DOHH2 (cell line): ENCODE measurements around the gene MAP3K5.

Source experiments
- H3F3A ChIP-seq: fragments of 200-600 bp; sonication (generic), shearing (Covaris generic); 2 replicates; pipeline ENCODE4 v1.6.0; 2016; ENCODE audit warnings: antibody characterized with exemption, mild to moderate bottlenecking; ENCODE audit not compliant: control insufficient read depth, insufficient read depth
- H3K27ac ChIP-seq: fragments of 200-600 bp; sonication (generic); 2 replicates; pipeline ENCODE4 v1.5.1; 2014; ENCODE audit warnings: low read depth, mild to moderate bottlenecking, low read length, moderate library complexity
- H3K27me3 ChIP-seq: fragments of 200-600 bp; sonication (generic); 2 replicates; pipeline ENCODE4 v1.6.1; 2014; ENCODE audit warnings: mild to moderate bottlenecking, low read length, mixed read lengths; ENCODE audit not compliant: control insufficient read depth
- H3K36me3 ChIP-seq: fragments of 200-600 bp; sonication (generic); 2 replicates; pipeline ENCODE4 v1.6.1; 2014; ENCODE audit warnings: mild to moderate bottlenecking, low read length, moderate library complexity, mixed read lengths; ENCODE audit not compliant: control insufficient read depth
- H3K4me1 ChIP-seq: fragments of 200-600 bp; sonication (generic); 2 replicates; pipeline ENCODE4 v1.6.1; 2014; ENCODE audit warnings: mild to moderate bottlenecking, low read length, mixed read lengths; ENCODE audit not compliant: control insufficient read depth
- H3K4me2 ChIP-seq: fragments of 200-600 bp; sonication (generic); 2 replicates; pipeline ENCODE4 v1.6.0; 2014; ENCODE audit warnings: mild to moderate bottlenecking, low read length, moderate library complexity
- H3K4me3 ChIP-seq: fragments of 200-600 bp; sonication (generic); 2 replicates; pipeline ENCODE4 v1.5.1; 2014; ENCODE audit warnings: mild to moderate bottlenecking, low read length, mixed read lengths
- H3K79me2 ChIP-seq: fragments of 200-600 bp; sonication (generic); 2 replicates; pipeline ENCODE4 v1.6.1; 2014; ENCODE audit warnings: mild to moderate bottlenecking, low read length, mixed read lengths; ENCODE audit not compliant: control insufficient read depth
- H3K9me2 ChIP-seq: fragments of 200-600 bp; sonication (generic); replicated peaks from 2 replicates; pipeline ENCODE4 v1.6.1; 2014; ENCODE audit warnings: mild to moderate bottlenecking, low read length, mixed read lengths; ENCODE audit not compliant: control insufficient read depth
- H3K9me3 ChIP-seq: fragments of 200-600 bp; sonication (generic); 2 replicates; pipeline ENCODE4 v1.6.1; 2014; ENCODE audit warnings: antibody characterized with exemption, low read length, mixed read lengths; ENCODE audit not compliant: control insufficient read depth, insufficient read depth
- H4K20me1 ChIP-seq: fragments of 200-600 bp; sonication (generic); 2 replicates; pipeline ENCODE4 v1.6.0; 2014; ENCODE audit warnings: low read depth, mild to moderate bottlenecking, antibody characterized with exemption, low read length, moderate library complexity; ENCODE audit not compliant: control insufficient read depth, insufficient read depth
- CTCF ChIP-seq: fragments of 200-600 bp; sonication (generic); IDR thresholded peaks from one replicate; pipeline ENCODE4 v1.5.1; 2014; ENCODE audit warnings: antibody characterized with exemption, mild to moderate bottlenecking, low read depth, low read length; ENCODE audit not compliant: poor library complexity, severe bottlenecking
- EZH2phosphoT487 ChIP-seq: fragments of 200-600 bp; sonication (generic); IDR thresholded peaks from 2 replicates; pipeline ENCODE4 v1.6.1; 2017; ENCODE audit warnings: borderline replicate concordance, mild to moderate bottlenecking, antibody characterized with exemption, low read length, moderate library complexity, mixed read lengths

The MAP3K5 gene

GRCh38 chr6:136548582-136549299, 243.5 kb downstream of the MAP3K5 start:
- no peak overlapping the region for H3K4me3 ChIP-seq
- H3K9me2 ChIP-seq, result no peaks in the 10 kb centered on the region
- H3K4me2 ChIP-seq, result no peak overlapping the region
- H3K27me3 ChIP-seq, result peaks cover 14% of the 10 kb centered on the region
- H3K4me1 ChIP-seq, result no peaks in the 10 kb centered on the region
- H3K36me3 ChIP-seq, result no peaks in the 10 kb centered on the region
- H3K79me2 ChIP-seq, result no peaks in the 10 kb centered on the region
- H3K9me3 ChIP-seq, result no peaks in the 10 kb centered on the region
- no peak overlapping the region for H3K27ac ChIP-seq
- H3F3A ChIP-seq, result no peaks in the 10 kb centered on the region
- TF ChIP-seq EZH2phosphoT487, result no peak
- no peak for TF ChIP-seq CTCF
- no peaks in the 10 kb centered on the region for H4K20me1 ChIP-seq

- H3K4me2 ChIP-seq, result no peak overlapping the region
- H3K36me3 ChIP-seq, result no peaks in the 10 kb centered on the region
- no peaks in the 10 kb centered on the region for H4K20me1 ChIP-seq
- TF ChIP-seq EZH2phosphoT487 (no peak), CTCF (no peak)
- H3K9me3 ChIP-seq, result no peaks in the 10 kb centered on the region
- H3K79me2 ChIP-seq, result no peaks in the 10 kb centered on the region
- no peak overlapping the region for H3K4me3 ChIP-seq
- H3K9me2 ChIP-seq, result no peaks in the 10 kb centered on the region
- peaks cover 14% of the 10 kb centered on the region for H3K27me3 ChIP-seq
- no peak overlapping the region for H3K27ac ChIP-seq
- no peaks in the 10 kb centered on the region for H3K4me1 ChIP-seq
- H3F3A ChIP-seq, result no peaks in the 10 kb centered on the region
Measured at GRCh38 chr6:136547871-136548270, 244.4 kb downstream of the MAP3K5 start.

GRCh38 chr6:136547336-136547735, 244.9 kb downstream of the MAP3K5 start:
- H3K4me1 ChIP-seq, result no peaks in the 10 kb centered on the region
- H3F3A ChIP-seq, result no peaks in the 10 kb centered on the region
- H3K27me3 ChIP-seq, result peaks cover 14% of the 10 kb centered on the region
- H4K20me1 ChIP-seq, result no peaks in the 10 kb centered on the region
- TF ChIP-seq CTCF (peak; percentile 16), EZH2phosphoT487 (no peak)
- H3K9me2 ChIP-seq, result no peaks in the 10 kb centered on the region
- H3K9me3 ChIP-seq, result no peaks in the 10 kb centered on the region
- no peak overlapping the region for H3K4me2 ChIP-seq
- H3K27ac ChIP-seq, result no peak overlapping the region
- no peaks in the 10 kb centered on the region for H3K36me3 ChIP-seq
- H3K4me3 ChIP-seq, result no peak overlapping the region
- no peaks in the 10 kb centered on the region for H3K79me2 ChIP-seq
